HG02840 (cell line): ENCODE results near the gene CDC25A.
A peak's percentile ranks its signal among the peaks of the same experiment; 100 is the strongest.

Experiments used
- ATAC-seq: cut with Tn5 transposase; IDR thresholded peaks from one replicate; pipeline ENCODE4 v1.9.1; 2021; ENCODE audit warnings: mild to moderate bottlenecking, moderate library complexity, moderate number of reproducible peaks; ENCODE audit not compliant: unreplicated experiment, low FRiP score

The CDC25A gene

GRCh38 chr3:48199117-48199516, 10.9 kb upstream of the CDC25A start:
- no peak for ATAC-seq

- no peak for ATAC-seq
These were observed 8.4 kb upstream of the CDC25A start for GRCh38 chr3:48196611-48197010.

- ATAC-seq: no peak
These were observed 6.3 kb upstream of the CDC25A start for GRCh38 chr3:48194446-48195071.

GRCh38 chr3:48190911-48191310, 2.7 kb upstream of the CDC25A start:
- no peak for ATAC-seq

GRCh38 chr3:48189321-48189720, 1.1 kb upstream of the CDC25A start:
- no peak for ATAC-seq

GRCh38 chr3:48187579-48188265, 495 bp downstream of the CDC25A start:
- ATAC-seq: peak; percentile 29

- ATAC-seq: no peak
These were observed 977 bp downstream of the CDC25A start for GRCh38 chr3:48187301-48187578.

GRCh38 chr3:48186631-48187300, 1.5 kb downstream of the CDC25A start:
- ATAC-seq: no peak

GRCh38 chr3:48185129-48185528, 3.1 kb downstream of the CDC25A start:
- no peak for ATAC-seq

GRCh38 chr3:48184299-48184698, 3.9 kb downstream of the CDC25A start:
- no peak for ATAC-seq

- ATAC-seq: no peak
These were observed 7.5 kb downstream of the CDC25A start for GRCh38 chr3:48180531-48181253.

GRCh38 chr3:48180021-48180420, 8.2 kb downstream of the CDC25A start:
- no peak for ATAC-seq

- ATAC-seq: no peak
These were observed 10.1 kb downstream of the CDC25A start for GRCh38 chr3:48178072-48178471.

GRCh38 chr3:48157950-48158376, 30.3 kb downstream of the CDC25A start:
- ATAC-seq: no peak

- ATAC-seq: no peak
These were observed 30.9 kb downstream of the CDC25A start for GRCh38 chr3:48157202-48157840.

- ATAC-seq: no peak
These were observed 32.1 kb downstream of the CDC25A start for GRCh38 chr3:48156163-48156562.

GRCh38 chr3:48155122-48155521, 33.1 kb downstream of the CDC25A start:
- no peak for ATAC-seq

GRCh38 chr3:48151807-48152427, 36.3 kb downstream of the CDC25A start:
- ATAC-seq: no peak

GRCh38 chr3:48151058-48151806, 37.0 kb downstream of the CDC25A start:
- ATAC-seq: no peak

- ATAC-seq: no peak
These were observed 44.2 kb downstream of the CDC25A start for GRCh38 chr3:48143992-48144391.
